ENCODE measurements around the gene URB1. TPM values are rescaled to one million over a fixed set of nuclear protein-coding genes. Genes with fewer than 3 reads are reported as not detected.
A peak's percentile ranks its signal among the peaks of the same experiment; 100 is the strongest.
"Not testable (repeated sequence)": the region's sequence is repeated elsewhere in the genome, so short reads cannot be mapped to it uniquely, and the experiment has no call there.

The URB1 gene
- total RNA-seq, 4 donors from 2014 or later, result 23.3 to 37.4 (median 24.9) TPM

GRCh38 chr21:32372755-32373154 lies 20.1 kb downstream of the URB1 start:
- TF ChIP-seq POLR2A (IDR thresholded peaks at IDR 0.05), result no peak
- no peak for TF ChIP-seq CTCF (IDR thresholded peaks at IDR 0.05)
- WGBS, 2 donors, result 36 to 45% methylated on average over 3 of the region's 3 CpGs
- intact Hi-C loops (cut with DNase I; ENCODE audit: low total_unique reads), result no loop called here
- no peak overlapping the region for H3K4me3 ChIP-seq (ENCODE audit: low read depth, poor library complexity, severe bottlenecking)
- DNase-seq (ENCODE audit: low spot score in 2 of 2), result no peak

- 38 to 47% methylated on average over 6 of the region's 6 CpGs for WGBS, 2 donors
- intact Hi-C loops (cut with DNase I; ENCODE audit: low total_unique reads), result no loop called here
- no peak for TF ChIP-seq CTCF (IDR thresholded peaks at IDR 0.05)
- no peak for TF ChIP-seq POLR2A (IDR thresholded peaks at IDR 0.05)
- H3K4me3 ChIP-seq (ENCODE audit: low read depth, poor library complexity, severe bottlenecking), result no peak overlapping the region
- peak in 1 of 2 donors; percentile 53 for DNase-seq (ENCODE audit: low spot score in 2 of 2)
Measured at GRCh38 chr21:32371913-32372314, 20.9 kb downstream of the URB1 start.

- DNase-seq (ENCODE audit: low spot score in 2 of 2), result no peak
- no peak overlapping the region for H3K4me3 ChIP-seq (ENCODE audit: low read depth, poor library complexity, severe bottlenecking)
- 60 to 65% methylated on average over 6 of the region's 6 CpGs for WGBS, 2 donors
- TF ChIP-seq POLR2A (IDR thresholded peaks at IDR 0.05) (no peak), CTCF (IDR thresholded peaks at IDR 0.05) (no peak)
- intact Hi-C loops (cut with DNase I; ENCODE audit: low total_unique reads), result no loop called here
Measured at GRCh38 chr21:32370998-32371766, 21.6 kb downstream of the URB1 start.

- H3K4me3 ChIP-seq (ENCODE audit: low read depth, poor library complexity, severe bottlenecking); intact Hi-C loops (cut with DNase I; ENCODE audit: low total_unique reads); DNase-seq (ENCODE audit: low spot score in 2 of 2): not testable (repeated sequence)
- WGBS, 2 donors, result 79 to 85% methylated on average over 1 of the region's 1 CpG
Measured at GRCh38 chr21:32368961-32369360, 23.9 kb downstream of the URB1 start.

- DNase-seq (ENCODE audit: low spot score in 2 of 2), result no peak
- intact Hi-C loops (cut with DNase I; ENCODE audit: low total_unique reads), result no loop called here
- no peak for TF ChIP-seq POLR2A (IDR thresholded peaks at IDR 0.05)
- TF ChIP-seq CTCF (IDR thresholded peaks at IDR 0.05), result no peak
- no peak overlapping the region for H3K4me3 ChIP-seq (ENCODE audit: low read depth, poor library complexity, severe bottlenecking)
- 88 to 89% methylated on average over 9 of the region's 9 CpGs for WGBS, 2 donors
Measured at GRCh38 chr21:32368386-32368785, 24.4 kb downstream of the URB1 start.

GRCh38 chr21:32367158-32367557 lies 25.7 kb downstream of the URB1 start:
- WGBS, 2 donors, result 82 to 100% methylated on average over 1 of the region's 1 CpG
- intact Hi-C loops (cut with DNase I; ENCODE audit: low total_unique reads), result no loop called here
- H3K4me3 ChIP-seq (ENCODE audit: low read depth, poor library complexity, severe bottlenecking), result no peak overlapping the region
- TF ChIP-seq POLR2A (IDR thresholded peaks at IDR 0.05), result no peak
- TF ChIP-seq CTCF (IDR thresholded peaks at IDR 0.05), result no peak
- DNase-seq (ENCODE audit: low spot score in 2 of 2), result no peak

Data from lower leg skin (tissue), 4 donors.